GM19328 (cell line): Measurements from ENCODE around the gene RPS2.
"Not testable (repeated sequence)": the region's sequence is repeated elsewhere in the genome, so short reads cannot be mapped to it uniquely, and the experiment has no call there.

ENCODE experiments used
- ATAC-seq: cut with Tn5 transposase; IDR thresholded peaks from one replicate; pipeline ENCODE4 v1.9.1; 2021; ENCODE audit warnings: mild to moderate bottlenecking, moderate library complexity; ENCODE audit not compliant: unreplicated experiment

RPS2 gene

DNA sequence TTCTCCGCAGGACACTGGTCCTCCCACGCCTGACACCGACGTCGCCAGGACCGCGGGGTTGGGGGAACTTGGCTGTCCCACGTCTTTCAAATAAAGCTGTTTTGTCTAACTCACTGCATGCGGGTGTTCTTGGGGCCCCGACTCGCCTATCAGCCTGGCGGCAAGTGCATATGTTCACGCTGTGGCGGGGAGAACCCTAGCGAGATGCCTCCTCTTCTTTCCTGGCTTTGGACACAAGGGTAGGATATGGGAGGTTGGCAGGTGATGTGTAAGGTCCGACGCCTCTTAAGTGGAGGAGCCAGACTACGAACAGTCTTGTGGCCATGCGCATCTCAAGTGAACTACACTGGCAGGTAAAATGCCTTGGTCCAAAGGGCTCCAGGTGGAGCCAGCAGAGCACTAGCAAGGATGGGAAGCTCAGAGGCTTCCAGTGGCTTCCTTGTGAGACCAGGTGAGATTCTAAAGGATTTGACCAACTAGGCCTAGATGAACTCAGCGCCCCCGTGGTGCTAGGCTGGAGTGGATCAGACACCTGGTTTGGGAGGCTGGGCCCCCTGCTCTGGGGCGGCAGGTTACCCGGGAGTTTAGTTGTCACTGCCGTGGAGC lies 873 bp upstream of the RPS2 start:
- ATAC-seq: no peak

DNA sequence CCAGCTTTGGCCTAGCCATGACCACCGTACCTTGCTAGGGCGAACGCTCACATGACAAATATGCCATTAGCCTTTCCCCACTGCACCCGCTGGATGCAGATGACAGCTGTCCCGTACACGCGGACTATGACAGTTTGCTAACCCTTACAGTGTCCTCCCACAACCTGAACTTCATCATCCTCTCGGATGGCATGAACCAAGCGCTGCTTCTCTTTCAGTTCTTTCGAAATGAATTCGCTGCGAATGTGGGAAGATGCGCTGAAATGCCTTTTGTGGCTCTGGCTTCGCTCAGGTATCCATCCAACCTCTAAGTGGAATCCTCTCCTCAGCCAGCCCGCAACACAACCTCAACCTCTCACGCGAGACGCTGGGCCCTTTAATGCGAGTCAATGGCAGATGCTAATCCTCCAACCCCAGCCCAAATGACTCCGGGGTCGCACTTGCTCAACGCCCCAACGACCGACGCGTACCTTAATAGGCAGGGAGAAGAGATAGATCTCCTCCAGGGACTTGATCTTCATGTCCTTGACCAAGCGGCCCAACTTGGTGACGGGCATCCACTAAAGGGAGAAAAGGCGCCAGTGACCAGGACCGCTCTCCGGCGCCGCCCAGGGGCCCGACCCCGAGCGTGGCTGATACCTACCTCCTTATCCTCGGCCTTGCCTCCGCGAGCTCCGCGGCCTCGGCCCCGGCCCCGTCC lies 670 bp downstream of the RPS2 start:
- ATAC-seq: peak; percentile 2

DNA sequence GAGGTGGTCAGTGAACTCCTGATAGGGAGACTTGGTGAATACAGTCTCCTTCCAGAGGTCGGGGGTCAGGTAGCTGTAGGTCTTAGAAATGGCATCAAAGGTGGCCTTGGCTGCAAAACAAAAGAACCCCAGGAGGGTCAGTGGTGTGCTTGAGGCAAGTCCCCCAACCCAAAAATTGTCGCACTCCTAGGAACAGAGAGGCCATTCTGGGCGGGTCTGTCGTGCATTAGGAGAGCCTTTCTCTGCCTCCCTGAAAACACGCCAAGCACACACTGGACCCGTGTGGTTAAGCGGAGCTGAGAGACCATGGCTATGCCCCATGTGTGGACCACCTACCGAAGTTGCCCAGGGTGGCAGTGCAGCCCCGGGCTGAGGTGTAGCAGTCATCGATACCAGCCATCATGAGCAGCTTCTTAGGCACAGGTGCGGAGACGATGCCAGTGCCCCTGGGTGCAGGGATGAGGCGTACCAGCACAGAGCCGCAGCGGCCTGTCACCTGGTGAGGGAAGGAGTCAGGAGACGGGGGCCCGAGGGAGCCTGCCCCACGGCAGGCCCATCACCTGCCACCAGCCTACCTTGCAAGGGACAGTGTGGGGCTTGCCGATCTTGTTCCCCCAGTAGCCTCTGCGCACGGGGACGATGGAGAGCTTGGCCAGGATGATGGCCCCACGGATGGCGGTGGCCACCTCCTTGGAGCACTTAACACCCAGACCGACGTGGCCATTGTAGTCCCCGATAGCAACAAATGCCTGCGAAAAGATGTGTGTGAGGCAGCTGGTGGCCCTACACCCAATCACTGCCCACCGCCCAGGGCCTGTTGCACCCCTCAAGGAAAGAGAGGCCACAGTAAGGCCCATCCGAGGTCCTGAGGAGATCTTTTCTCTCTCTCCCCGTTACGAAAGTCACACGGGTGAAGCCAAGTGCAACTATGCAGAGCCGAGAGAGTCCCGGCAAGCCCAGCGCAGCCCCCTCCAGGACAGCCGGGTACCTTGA lies 2.2 kb downstream of the RPS2 start:
- not testable (repeated sequence) for ATAC-seq

DNA sequence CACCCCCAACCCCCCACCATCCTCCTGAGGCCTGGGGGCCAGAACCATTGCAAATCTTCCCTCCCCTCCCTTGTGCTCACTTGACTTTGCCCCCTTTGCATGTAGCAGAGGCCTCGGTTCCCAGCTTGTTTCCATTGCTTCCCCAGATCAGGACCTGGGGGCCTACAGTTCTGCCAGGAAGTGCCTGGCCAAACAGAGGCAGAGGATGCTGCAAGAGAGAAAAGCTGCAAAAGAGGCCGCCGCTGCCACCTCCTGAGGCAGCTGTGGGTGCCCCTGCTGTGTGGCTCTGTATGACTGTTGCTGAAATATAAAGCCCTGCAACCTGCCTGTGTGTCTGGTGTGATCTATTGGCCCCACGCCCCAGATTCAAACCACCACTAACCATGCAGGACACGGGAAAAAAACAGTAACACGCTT lies 3.0 kb downstream of the RPS2 start:
- ATAC-seq: no peak

DNA sequence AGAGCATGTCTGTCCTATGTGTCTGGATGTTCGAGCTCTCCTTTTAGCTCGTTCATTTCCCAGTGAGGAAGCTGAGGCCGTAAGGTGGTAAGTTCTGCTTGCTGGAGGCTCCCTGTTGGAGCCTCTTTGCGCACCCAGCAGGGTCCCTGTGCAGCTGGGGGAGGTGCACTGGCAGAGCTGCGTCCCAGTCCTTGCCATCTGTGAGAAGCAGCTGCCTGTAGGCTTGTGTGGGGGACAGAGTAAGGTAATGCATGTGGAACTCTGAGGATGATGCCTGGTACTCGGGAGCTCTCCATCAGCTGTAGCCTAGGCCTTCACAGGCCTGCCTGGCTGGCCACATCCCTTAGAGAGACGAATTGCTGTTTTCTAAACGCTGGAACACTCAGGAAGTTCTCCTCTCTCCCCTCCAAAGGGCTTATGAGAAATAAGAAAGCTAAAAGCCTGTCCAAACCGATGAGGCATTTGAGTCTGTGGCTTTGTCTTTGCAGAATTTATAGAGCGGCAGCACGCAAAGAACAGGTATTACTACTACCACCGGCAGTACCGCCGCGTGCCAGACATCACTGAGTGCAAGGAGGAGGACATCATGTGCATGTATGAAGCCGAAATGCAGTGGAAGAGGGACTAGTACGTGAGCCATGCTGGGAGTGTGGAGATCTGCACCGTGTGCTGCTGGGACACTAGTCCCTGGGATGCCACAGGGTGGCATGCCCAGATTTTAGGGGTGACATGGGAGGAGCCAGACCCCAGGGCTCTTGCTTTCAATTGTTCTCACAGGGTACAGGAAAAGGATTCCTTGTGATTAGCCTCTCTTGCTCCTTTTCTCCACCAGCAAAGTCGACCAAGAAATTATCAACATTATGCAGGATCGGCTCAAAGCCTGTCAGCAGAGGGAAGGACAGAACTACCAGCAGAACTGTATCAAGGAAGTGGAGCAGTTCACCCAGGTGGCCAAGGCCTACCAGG lies 3.7 kb downstream of the RPS2 start:
- ATAC-seq: no peak

DNA sequence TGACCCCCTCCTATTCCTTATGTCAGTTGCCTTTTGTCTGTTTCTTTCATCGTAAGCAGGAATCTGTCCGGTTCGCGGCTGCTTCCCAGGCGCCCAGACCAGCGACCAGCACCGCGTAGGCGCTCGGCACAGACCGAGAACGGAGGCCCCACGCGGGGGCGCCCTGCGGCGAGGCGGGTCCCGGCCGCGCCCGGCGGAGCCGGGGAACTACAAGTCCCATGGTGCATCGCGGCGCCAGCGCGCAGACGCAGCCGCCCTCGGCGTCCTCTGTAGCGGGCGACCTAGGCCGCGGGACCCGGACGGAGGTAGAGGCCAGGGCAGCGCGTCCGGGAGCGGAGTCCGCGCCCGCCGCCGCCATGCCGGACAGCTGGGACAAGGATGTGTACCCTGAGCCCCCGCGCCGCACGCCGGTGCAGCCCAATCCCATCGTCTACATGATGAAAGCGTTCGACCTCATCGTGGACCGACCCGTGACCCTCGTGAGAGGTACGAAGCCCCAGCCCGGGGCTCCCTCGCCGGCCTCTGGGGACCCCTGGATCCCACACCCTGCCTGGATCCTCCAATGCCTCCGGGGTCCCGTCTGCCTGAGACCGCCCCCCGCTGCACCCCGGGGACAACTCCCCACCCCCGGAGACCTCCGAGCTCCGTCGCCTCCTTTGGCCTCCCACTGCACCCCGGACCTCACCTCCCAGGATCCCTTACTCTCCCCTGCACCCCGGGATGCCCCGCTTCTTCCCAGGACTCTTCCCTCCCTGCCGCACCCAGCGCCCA lies 5.2 kb downstream of the RPS2 start, which contains the start of gene NDUFB10:
Gene NDUFB10 (plus strand): TSS at position 270 of the 771 bp plus-strand sequence. CDS start 87 bp downstream, at position 357.
- peak; percentile 59 for ATAC-seq

DNA sequence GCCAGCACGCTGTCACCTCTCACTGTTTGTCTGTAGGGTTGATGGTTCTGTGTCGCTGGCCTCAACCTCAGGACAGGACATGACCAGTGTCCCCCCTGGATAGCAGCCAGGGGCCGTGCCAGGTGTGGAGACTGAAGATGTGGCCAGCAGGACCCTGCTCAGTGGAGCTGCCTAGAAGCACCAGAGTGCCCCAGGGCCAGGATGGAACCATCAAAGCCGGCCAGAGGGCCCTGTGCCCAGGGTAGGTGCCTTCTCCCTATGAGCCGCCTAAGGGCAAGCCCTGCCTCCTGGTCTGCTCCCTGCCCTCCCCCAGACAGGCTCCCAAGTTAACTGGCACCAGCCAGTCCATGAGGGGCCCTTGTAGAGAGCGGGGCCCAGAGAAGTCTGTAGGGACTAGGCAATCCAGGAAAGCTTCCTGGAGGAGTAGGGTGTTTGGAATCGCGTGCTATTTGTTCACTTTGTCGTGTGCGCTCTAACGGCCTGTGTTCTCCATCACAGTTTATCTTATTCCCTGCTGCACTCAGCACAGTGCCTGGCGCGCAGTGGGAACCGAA lies 5.8 kb downstream of the RPS2 start:
- ATAC-seq: no peak

DNA sequence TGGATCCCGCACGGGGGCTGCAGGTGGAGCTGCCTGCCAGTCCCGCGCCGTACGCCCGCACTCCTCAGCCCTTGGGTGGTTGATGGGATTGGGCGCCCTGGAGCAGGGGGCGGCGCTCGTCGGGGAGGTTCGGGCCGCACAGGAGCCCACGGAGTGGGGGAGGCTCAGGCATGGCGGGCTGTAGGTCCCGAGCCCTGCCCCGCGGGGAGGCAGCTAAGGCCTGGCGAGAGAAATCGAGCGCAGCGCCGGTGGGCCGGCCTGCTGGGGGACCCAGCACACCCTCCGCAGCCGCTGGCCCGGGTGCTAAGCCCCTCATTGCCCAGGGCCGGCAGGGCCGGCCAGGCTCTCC lies 6.5 kb downstream of the RPS2 start:
- ATAC-seq: not testable (repeated sequence)

DNA sequence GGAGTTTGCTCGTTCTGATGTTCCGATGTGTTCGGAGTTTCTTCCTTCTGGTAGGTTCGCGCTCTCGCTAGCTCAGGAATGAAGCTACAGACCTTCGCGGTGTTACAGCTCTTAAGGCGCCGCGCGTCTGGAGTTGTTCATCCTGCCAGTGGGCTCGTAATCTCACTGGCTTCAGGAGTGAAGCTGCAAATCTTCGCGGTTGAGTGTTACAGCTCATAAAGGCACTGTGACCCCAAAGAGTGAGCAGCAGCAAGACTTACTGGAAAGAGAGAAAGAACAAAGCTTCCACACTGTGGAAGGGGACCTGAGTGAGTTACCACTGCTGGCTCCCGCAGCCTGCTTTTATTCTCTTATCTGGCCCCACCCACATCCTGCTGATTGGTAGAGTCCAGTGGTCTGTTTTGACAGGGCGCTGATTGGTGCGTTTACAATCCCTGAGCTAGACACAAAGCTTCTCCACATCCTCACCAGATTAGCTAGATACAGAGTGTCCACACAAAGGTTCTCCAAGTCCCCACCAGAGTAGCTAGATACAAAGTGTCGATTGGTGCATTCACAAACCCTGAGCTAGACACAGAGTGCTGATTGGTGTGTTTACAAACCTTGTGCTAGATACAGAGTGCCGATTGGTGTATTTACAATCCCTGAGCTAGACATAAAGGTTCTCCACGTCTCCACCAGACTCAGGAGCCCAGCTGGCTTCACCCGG lies 7.0 kb downstream of the RPS2 start:
- ATAC-seq: not testable (repeated sequence)

DNA sequence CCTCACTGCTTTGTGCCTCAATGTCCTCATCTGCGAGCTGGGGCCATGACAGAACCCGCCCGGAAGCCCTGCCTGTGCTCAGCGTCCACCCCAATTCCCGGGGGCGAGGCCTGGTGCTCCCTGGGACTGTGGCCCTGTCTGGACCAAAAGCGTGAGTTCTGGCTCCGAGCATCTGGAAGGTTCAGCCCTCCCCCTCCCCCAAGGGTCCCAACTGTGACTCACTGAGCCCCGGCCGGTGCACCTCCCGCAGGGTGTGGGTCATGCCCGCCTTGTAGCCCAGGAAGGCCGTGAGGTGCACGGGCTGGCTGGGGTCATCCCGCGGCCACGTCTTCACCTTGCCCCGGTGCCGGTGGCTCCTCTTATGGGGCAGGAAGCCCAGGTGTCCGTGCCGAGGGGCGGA lies 10.9 kb downstream of the RPS2 start:
- no peak for ATAC-seq

DNA sequence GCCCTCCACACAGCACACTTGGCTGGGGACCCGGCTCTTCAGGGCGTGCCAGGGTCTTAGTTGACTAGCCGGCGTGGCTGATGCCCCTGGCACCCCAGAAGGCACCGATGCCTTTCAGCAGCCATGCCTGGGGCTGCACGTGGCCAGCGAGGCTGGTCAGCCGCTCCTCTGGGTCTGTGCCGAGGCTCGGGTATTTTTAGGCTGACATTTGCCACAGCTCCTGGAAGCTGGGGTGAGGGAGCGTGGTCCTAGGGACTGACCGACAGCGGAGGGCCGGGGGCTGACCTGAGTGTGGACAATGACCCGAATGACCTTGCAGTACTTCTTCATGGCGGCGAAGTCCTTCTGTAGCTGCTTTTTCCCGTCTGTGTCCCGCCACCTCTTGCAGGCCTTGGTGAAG lies 14.1 kb downstream of the RPS2 start:
- ATAC-seq: no peak

DNA sequence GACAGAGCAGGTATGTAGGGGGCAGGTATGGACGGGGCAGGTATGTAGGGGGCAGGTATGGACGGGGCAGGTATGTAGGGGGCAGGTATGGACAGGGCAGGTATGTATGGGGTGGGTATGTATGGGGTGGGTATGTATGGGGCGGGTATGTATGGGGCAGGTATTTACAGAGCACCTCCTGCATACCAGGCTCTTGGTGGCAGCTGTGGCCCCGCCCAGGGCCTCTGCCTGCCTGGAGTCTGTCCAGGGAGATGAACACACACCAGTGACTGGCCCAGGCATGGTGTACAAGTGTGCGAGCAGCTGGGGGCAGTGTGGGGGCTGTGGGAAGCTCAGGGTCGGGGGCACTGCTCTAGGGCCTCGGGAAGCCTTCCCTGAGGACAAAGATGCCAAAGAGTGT lies 14.6 kb downstream of the RPS2 start:
- ATAC-seq: no peak

DNA sequence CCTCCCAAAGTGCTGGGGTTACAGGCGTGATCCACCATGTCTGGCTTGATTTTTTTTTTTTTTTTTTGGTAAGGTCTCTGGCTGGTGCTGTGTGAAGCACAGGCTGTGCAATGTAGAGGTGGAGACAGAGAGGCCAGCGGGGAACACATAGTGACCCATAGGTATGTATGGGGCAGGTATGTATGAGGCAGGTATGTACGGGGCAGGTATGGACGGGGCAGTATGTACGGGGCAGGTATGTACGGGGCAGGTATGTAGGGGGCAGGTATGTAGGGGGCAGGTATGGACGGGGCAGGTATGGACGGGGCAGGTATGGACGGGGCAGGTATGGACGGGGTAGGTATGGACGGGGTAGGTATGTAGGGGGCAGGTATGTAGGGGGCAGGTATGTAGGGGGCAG lies 15.1 kb downstream of the RPS2 start:
- ATAC-seq: no peak

DNA sequence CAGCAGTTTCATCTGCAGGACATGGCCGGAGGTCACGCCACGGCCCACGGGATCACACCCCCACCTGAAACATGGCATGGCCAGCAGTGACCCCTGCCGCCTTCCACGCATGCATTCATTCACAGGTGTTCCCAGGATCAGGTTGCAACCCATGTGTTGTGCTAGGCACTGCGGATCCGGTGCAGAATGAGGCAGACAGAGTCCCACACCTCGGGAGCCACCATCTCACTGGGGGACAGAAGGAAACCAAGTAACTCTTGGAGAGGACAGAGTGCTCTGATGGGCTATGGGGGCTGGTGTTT lies 17.3 kb downstream of the RPS2 start:
- ATAC-seq: no peak

DNA sequence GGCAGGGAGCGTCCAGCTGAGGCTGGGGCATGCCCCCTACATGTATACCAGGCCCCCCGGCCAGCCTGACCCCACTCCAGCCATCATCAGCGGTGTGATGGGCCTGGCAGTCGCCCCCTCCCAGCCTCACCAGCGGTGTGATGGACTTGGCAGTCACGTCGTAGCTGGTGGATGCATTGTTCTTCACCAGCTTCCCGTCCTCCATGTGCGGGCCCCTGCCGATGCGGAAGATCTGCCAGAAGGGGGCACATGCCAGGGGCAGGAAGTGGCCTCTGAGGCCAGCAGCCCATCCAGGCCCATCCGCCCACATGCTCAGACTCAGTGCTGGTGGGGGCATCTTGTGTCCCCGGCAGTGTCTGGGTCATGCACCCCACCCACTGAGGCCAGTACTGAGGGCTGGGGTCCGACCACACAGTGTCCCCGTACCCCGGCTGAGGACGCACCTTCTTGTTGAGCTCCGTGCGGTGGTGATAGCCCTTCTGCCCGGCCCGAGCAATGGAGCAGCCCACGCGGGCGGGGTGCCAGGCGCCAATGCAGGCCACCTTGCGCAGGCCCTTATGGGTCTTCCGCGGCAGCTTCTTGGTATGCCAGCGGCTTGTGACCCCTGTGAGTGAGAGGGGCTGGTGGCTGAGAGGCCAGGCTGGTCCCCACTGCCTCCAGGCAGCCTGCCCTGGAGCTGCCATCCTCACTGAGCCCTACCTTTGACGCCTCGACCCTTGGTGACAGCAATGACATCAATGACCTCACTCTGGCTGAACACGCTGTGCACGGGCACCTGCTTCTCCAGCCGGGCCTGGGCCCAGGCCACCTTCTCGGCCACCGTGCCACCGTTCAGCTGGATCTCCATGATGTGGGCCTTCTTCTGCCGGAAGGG lies 17.9 kb downstream of the RPS2 start:
- no peak for ATAC-seq

DNA sequence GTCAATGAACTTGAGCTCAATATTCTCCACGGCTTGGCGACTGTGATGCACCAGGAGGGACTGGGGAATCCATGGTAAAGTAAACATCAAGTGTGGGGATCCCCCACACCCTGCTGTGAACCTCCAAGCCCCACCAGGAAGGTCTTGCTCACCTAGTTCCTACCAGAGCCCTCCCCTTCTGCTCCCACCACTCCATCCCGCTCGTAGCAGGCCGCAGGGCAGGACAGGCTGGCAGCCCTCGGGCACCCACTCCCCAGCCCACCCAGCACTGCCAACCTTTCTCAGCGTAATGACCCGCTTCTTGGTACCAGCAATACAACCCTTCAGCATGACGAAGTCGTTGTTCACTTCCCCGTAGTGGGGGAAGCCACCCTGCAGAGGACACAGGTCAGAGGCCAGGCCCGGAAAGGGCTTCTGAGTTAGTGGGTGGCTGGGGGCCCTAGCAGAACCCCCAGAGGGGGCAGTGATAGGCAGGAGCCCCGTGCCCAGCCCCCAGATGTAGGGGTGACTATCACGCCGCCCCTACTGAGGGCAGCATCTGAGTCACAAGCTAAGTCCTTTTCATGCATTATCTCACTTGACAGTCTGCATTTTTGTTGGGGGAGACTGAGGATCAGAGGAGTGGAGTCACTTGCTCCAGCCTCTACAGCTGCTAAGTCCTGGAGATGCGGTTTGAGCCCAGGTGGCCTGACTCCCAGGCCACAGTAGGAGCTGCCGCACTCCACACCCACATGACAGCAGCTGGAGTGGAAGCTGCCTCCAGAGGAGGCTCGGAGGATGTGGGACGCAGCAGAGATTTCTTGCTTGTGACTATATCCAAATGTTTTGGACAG lies 18.9 kb downstream of the RPS2 start:
- ATAC-seq: no peak

DNA sequence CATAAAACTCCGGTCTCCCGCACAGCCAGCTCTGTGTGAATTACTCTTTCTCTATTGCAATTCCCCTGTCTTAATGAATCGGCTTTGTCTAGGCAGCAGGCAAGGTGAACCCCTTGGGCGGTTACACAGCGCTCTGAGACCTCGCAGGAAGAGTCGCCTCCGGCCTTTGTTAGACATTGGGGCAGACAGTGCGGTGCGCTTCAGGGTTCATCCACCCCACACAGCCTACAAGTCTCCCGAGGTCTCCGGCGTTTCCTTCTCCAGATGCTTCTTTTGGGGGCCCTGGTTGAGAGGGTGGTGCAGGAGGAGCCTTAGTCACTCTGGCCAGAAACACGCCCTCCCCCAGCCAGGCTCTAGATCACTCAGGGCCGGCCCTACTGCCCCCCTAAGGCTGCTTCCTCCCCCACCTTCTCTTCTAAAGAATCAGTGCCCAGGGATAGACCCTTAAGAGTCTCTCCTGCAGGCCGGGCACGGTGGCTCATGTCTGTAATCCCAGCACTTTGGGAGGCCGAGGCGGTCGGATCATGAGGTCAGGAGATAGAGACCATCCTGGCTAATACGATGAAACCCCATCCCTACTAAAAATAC lies 19.9 kb downstream of the RPS2 start:
- no peak for ATAC-seq
